ENCODE data around the gene RPP40. TPM values are rescaled to one million over a fixed set of nuclear protein-coding genes. Genes with fewer than 3 reads are reported as not detected.

The RPP40 gene
- total and polyA plus RNA-seq, 2 of the 8 experiments (the other 6 are each of a cell fraction or from before 2014, with no cell fraction given) = 7.0 to 15.7 TPM

- TF ChIP-seq CHD7 (IDR thresholded peaks at IDR 0.05; ENCODE audit: insufficient replicate concordance, low read length) = no peak
- TF ChIP-seq GTF2F1 (IDR thresholded peaks at IDR 0.05; ENCODE audit: borderline replicate concordance, low read depth, low read length) = no peak
- no peak for TF ChIP-seq SP4 (IDR thresholded peaks at IDR 0.05; ENCODE audit: low read length)
- TF ChIP-seq ATF3 (IDR thresholded peaks at IDR 0.05; ENCODE audit: insufficient read depth, low read depth, low read length) = 0 out of 2 replicates have a peak, but pooled peaks have one; percentile 15
- 0 out of 2 replicates have a peak, but pooled peaks have one; percentile 35 for TF ChIP-seq ATF2 (IDR thresholded peaks at IDR 0.05; ENCODE audit: low read length)
- no peak for TF ChIP-seq BCL11A (IDR thresholded peaks at IDR 0.05; ENCODE audit: low read depth in 2 of 2, low read length in 2 of 2)
- no peak for TF ChIP-seq KDM5A (IDR thresholded peaks at IDR 0.05; ENCODE audit: low read length)
Measured at GRCh38 chr6:5025911-5026819, 22.3 kb upstream of the RPP40 start (continued).
